OCI-LY7 (cell line): ENCODE measurements around the gene DHRS7B.

Source experiments
- EZH2phosphoT487 ChIP-seq: fragments of 200-600 bp; sonication (generic); IDR thresholded peaks from 2 replicates; pipeline ENCODE4 v1.6.1; 2018; ENCODE audit warnings: low read depth, borderline replicate concordance, mild to moderate bottlenecking, mixed run types, antibody characterized with exemption, low read length, moderate library complexity, mixed read lengths
- TF ChIP-seq, protein P1 (sequence below): fragments of 200-600 bp; sonication (generic); conservative IDR thresholded peaks from 2 replicates; pipeline ENCODE4 v1.5.1; 2014; ENCODE audit warnings: mild to moderate bottlenecking, antibody characterized with exemption, low read length, moderate library complexity, mixed read lengths

- TF ChIP-seq, protein P1, sequence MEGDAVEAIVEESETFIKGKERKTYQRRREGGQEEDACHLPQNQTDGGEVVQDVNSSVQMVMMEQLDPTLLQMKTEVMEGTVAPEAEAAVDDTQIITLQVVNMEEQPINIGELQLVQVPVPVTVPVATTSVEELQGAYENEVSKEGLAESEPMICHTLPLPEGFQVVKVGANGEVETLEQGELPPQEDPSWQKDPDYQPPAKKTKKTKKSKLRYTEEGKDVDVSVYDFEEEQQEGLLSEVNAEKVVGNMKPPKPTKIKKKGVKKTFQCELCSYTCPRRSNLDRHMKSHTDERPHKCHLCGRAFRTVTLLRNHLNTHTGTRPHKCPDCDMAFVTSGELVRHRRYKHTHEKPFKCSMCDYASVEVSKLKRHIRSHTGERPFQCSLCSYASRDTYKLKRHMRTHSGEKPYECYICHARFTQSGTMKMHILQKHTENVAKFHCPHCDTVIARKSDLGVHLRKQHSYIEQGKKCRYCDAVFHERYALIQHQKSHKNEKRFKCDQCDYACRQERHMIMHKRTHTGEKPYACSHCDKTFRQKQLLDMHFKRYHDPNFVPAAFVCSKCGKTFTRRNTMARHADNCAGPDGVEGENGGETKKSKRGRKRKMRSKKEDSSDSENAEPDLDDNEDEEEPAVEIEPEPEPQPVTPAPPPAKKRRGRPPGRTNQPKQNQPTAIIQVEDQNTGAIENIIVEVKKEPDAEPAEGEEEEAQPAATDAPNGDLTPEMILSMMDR, result no peak
- no peak for TF ChIP-seq EZH2phosphoT487
These were observed 47.4 kb downstream of the DHRS7B start for GRCh38 chr17:21174186-21174585.
